Stimulated activated CD8-positive, alpha-beta memory T cell treated with anti-CD3 and anti-CD28 coated beads, Interleukin-4, amount 100 ng/mL, for 24 hours (primary cell): ENCODE data around the gene TTC28.
"Not testable (repeated sequence)": the region's sequence is repeated elsewhere in the genome, so short reads cannot be mapped to it uniquely, and the experiment has no call there.

ENCODE experiments used
- DNase-seq: peaks from one replicate; pipeline ENCODE4 v3.0.0-alpha.2; 2020; ENCODE audit warnings: low read depth

TTC28 gene

GRCh38 chr22:28223826-28224225 is 455.8 kb downstream of the TTC28 start:
- DNase-seq = no peak

GRCh38 chr22:28222976-28223745 is 456.5 kb downstream of the TTC28 start:
- DNase-seq = no peak

- no peak for DNase-seq
These were observed 457.1 kb downstream of the TTC28 start for GRCh38 chr22:28222571-28222970.

GRCh38 chr22:28222052-28222451 is 457.6 kb downstream of the TTC28 start:
- DNase-seq = no peak

- no peak for DNase-seq
These were observed 458.8 kb downstream of the TTC28 start for GRCh38 chr22:28220626-28221363.

- DNase-seq = no peak
These were observed 462.4 kb downstream of the TTC28 start for GRCh38 chr22:28217277-28217676.

GRCh38 chr22:28214750-28215149 is 464.9 kb downstream of the TTC28 start:
- DNase-seq = not testable (repeated sequence)

- not testable (repeated sequence) for DNase-seq
These were observed 470.2 kb downstream of the TTC28 start for GRCh38 chr22:28209457-28209856.

- DNase-seq = no peak
These were observed 470.9 kb downstream of the TTC28 start for GRCh38 chr22:28208787-28209186.

GRCh38 chr22:28208036-28208435 is 471.6 kb downstream of the TTC28 start:
- no peak for DNase-seq

- DNase-seq = no peak
These were observed 472.2 kb downstream of the TTC28 start for GRCh38 chr22:28207281-28208030.

- DNase-seq = no peak
These were observed 473.7 kb downstream of the TTC28 start for GRCh38 chr22:28205926-28206325.

GRCh38 chr22:28204382-28204781 is 475.3 kb downstream of the TTC28 start:
- no peak for DNase-seq

- DNase-seq = no peak
These were observed 476.4 kb downstream of the TTC28 start for GRCh38 chr22:28203286-28203685.

GRCh38 chr22:28198692-28199091 is 480.9 kb downstream of the TTC28 start:
- no peak for DNase-seq

- DNase-seq = not testable (repeated sequence)
These were observed 488.1 kb downstream of the TTC28 start for GRCh38 chr22:28191571-28191970.

- DNase-seq = no peak
These were observed 491.3 kb downstream of the TTC28 start for GRCh38 chr22:28188178-28188879.

GRCh38 chr22:28187612-28188011 is 492.0 kb downstream of the TTC28 start:
- no peak for DNase-seq

GRCh38 chr22:28186641-28187040 is 493.0 kb downstream of the TTC28 start:
- no peak for DNase-seq

- no peak for DNase-seq
These were observed 494.5 kb downstream of the TTC28 start for GRCh38 chr22:28185130-28185529.

GRCh38 chr22:28183078-28183860 is 496.4 kb downstream of the TTC28 start:
- no peak for DNase-seq
